Measurements from ENCODE around the gene SNX9.

GRCh38 chr6:157778719-157779118 lies 44.3 kb upstream of the SNX9 start:
- TF ChIP-seq CTCF (tag by site-specific recombination; IDR thresholded peaks at IDR 0.05) = no peak
- TF ChIP-seq ZNF561 (tag by site-specific recombination; IDR thresholded peaks at IDR 0.05; ENCODE audit: borderline replicate concordance) = no peak
- no peak for TF ChIP-seq ZNF664 (tag by site-specific recombination; IDR thresholded peaks at IDR 0.05)
- no peak for TF ChIP-seq ZNF768 (tag by site-specific recombination; IDR thresholded peaks at IDR 0.05)
- TF ChIP-seq ZBTB21 (tag by site-specific recombination; IDR thresholded peaks at IDR 0.05) = no peak
- no peak for TF ChIP-seq ELK4 (IDR thresholded peaks at IDR 0.05; ENCODE audit: borderline replicate concordance, low read depth, low read length)
- no peak for TF ChIP-seq KLF9 (tag by site-specific recombination; IDR thresholded peaks at IDR 0.05; ENCODE audit: low read depth)

Measured in HEK293 (cell line).